Lung (tissue), 12 donors: ENCODE data around the gene SLC35E4. TPM values are rescaled to one million over a fixed set of nuclear protein-coding genes. Genes with fewer than 3 reads are reported as not detected.
A peak's percentile ranks its signal among the peaks of the same experiment; 100 is the strongest.

Experiments
- ATAC-seq: fragments of 200-7000 bp; cut with Tn5 transposase; one replicate; pipeline ENCODE4 v1.9.1; 2020; ENCODE audit warnings: moderate number of reproducible peaks; ENCODE audit not compliant: insufficient read depth, low FRiP score
- DNase-seq, 3 donors: peaks; one replicate each; pipeline ENCODE4 v3.0.0-alpha.2; 2013 to 2017
- H3K27ac ChIP-seq, 2 donors: one replicate each; pipeline ENCODE4 v1.5.1; 2013; ENCODE audit warnings: mild to moderate bottlenecking in 2 of 2, moderate library complexity in 2 of 2, control low read depth in 1 of 2, inconsistent platforms in 1 of 2, low read depth in 1 of 2, low read length in 1 of 2
- H3K27me3 ChIP-seq, 3 donors: one replicate each; pipeline ENCODE4 v1.5.1; 2013; ENCODE audit warnings: low read length in 2 of 3; ENCODE audit not compliant: control insufficient read depth in 3 of 3, insufficient read depth in 3 of 3
- H3K36me3 ChIP-seq, 4 donors: one replicate each; pipeline ENCODE4 v1.5.1; 2013; ENCODE audit warnings: low read length in 4 of 4, mild to moderate bottlenecking in 1 of 4, moderate library complexity in 1 of 4; ENCODE audit not compliant: control insufficient read depth in 4 of 4, insufficient read depth in 4 of 4
- H3K4me1 ChIP-seq, 5 donors: one replicate each; pipeline ENCODE4 v1.5.1; 2013; ENCODE audit warnings: low read length in 5 of 5, mild to moderate bottlenecking in 2 of 5, moderate library complexity in 1 of 5; ENCODE audit not compliant: control insufficient read depth in 5 of 5, insufficient read depth in 5 of 5
- H3K4me3 ChIP-seq: one replicate; pipeline ENCODE4 v1.5.1; 2013; ENCODE audit warnings: mild to moderate bottlenecking, control low read depth, moderate library complexity
- H3K9ac ChIP-seq, 2 donors: one replicate each; pipeline ENCODE4 v1.5.1; 2013; ENCODE audit warnings: low read length in 2 of 2, control low read depth in 1 of 2; ENCODE audit not compliant: insufficient read depth in 1 of 2
- H3K9me3 ChIP-seq, 4 donors: one replicate each; pipeline ENCODE4 v1.5.1; 2013; ENCODE audit warnings: low read length in 3 of 4, mild to moderate bottlenecking in 1 of 4, moderate library complexity in 1 of 4; ENCODE audit not compliant: control insufficient read depth in 4 of 4, insufficient read depth in 3 of 4
- CTCF ChIP-seq: IDR thresholded peaks from 2 replicates; pipeline ENCODE4 v1.5.1; 2012; ENCODE audit warnings: mild to moderate bottlenecking; ENCODE audit errors: control extremely low read depth, extremely low read depth
- WGBS, 2 donors: extraction: QIAGEN DNeasy Blood & Tissue Kit; methylation state at CpG; one replicate each; pipeline ENCODE4 v1.1.7; 2013; 5-methylcytosine and 5-hydroxymethylcytosine counted together
- polyA plus RNA-seq, 2 donors: library from polyadenylated mRNA; stranded (reverse); fragments of 200-250 nt; gene quantifications; one replicate each; pipeline ENCODE4 v1.2.1, GENCODE V29; 2013
- total RNA-seq, 2 donors: library from RNA; depleted of rRNA in 1 of 2; stranded (reverse); fragments of >200 nt in 1 of 2; gene quantifications; one replicate each; pipeline ENCODE4 v1.2.1, GENCODE V29; 2014 to 2021
- donor health status: control.
- donor health status: control.
- donor health status: Bipolar disorder and iron deficiency.
- donor health status: healthy.
- donor health status: DM: yes; HTN: yes; CAD: no.

Gene SLC35E4
- total and polyA plus RNA-seq, 4 donors, result 1.6 to 4.8 (median 3.2) TPM

GRCh38 chr22:30687358-30687757 is 51.8 kb downstream of the SLC35E4 start:
- ATAC-seq (no peak), DNase-seq (no peak)
- 88 to 95% methylated on average over 4 of the region's 4 CpGs for WGBS, 2 donors
- no peaks in the 10 kb centered on the region for H3K4me1 ChIP-seq
- H3K9me3 ChIP-seq, result no peaks in the 10 kb centered on the region
- no peak overlapping the region for H3K4me3 ChIP-seq
- H3K9ac ChIP-seq, result no peak overlapping the region
- no peak for TF ChIP-seq CTCF
- H3K36me3 ChIP-seq, result no peaks in the 10 kb centered on the region
- no peaks in the 10 kb centered on the region for H3K27me3 ChIP-seq
- H3K27ac ChIP-seq, result no peak overlapping the region

GRCh38 chr22:30689622-30690021 is 54.0 kb downstream of the SLC35E4 start:
- Histone ChIP-seq H3K9me3 (no peaks in the 10 kb centered on the region), H3K4me1 (peaks cover 0 to 4% (median 0%) of the 10 kb centered on the region in 5 donors), H3K4me3 (no peak overlapping the region), H3K27me3 (no peaks in the 10 kb centered on the region), H3K9ac (no peak overlapping the region), H3K36me3 (no peaks in the 10 kb centered on the region), H3K27ac (no peak overlapping the region)
- no peak for DNase-seq
- TF ChIP-seq CTCF, result no peak
- WGBS, 2 donors, result 65 to 76% methylated on average over 1 of the region's 1 CpG
- no peak for ATAC-seq

GRCh38 chr22:30691204-30691603 is 55.6 kb downstream of the SLC35E4 start:
- 50 to 60% methylated on average over 1 of the region's 1 CpG for WGBS, 2 donors
- no peak overlapping the region for H3K9ac ChIP-seq
- no peak overlapping the region for H3K27ac ChIP-seq
- TF ChIP-seq CTCF, result no peak
- no peak overlapping the region for H3K4me3 ChIP-seq
- no peaks in the 10 kb centered on the region for H3K27me3 ChIP-seq
- no peaks in the 10 kb centered on the region for H3K9me3 ChIP-seq
- H3K36me3 ChIP-seq, result no peaks in the 10 kb centered on the region
- H3K4me1 ChIP-seq, result peaks cover 0 to 11% (median 4%) of the 10 kb centered on the region in 5 donors
- ATAC-seq, result no peak
- no peak for DNase-seq

- H3K9me3 ChIP-seq, result no peaks in the 10 kb centered on the region
- ATAC-seq, result peak; percentile 36
- peak overlapping the region in 1 of 2 donors; percentile 29 for H3K27ac ChIP-seq
These were observed 58.6 kb downstream of the SLC35E4 start for GRCh38 chr22:30694171-30694639.

More at GRCh38 chr22:30694171-30694639, 58.6 kb downstream of the SLC35E4 start:
- Histone ChIP-seq H3K9ac (peak overlapping the region; percentile 62 to 65), H3K36me3 (no peaks in the 10 kb centered on the region), H3K27me3 (no peaks in the 10 kb centered on the region), H3K4me1 (peaks cover 0 to 15% (median 4%) of the 10 kb centered on the region in 5 donors), H3K4me3 (peak overlapping the region; percentile 25)
- 0% methylated on average over 35 to 37 of the region's 38 CpGs for WGBS, 2 donors
- TF ChIP-seq CTCF, result no peak
- peak; percentile 66 to 71 (median 70) for DNase-seq
